ENCODE data around the gene ASS1. TPM values are rescaled to one million over a fixed set of nuclear protein-coding genes. Genes with fewer than 3 reads are reported as not detected.
A peak's percentile ranks its signal among the peaks of the same experiment; 100 is the strongest.
"Not testable (repeated sequence)": the region's sequence is repeated elsewhere in the genome, so short reads cannot be mapped to it uniquely, and the experiment has no call there.

Gene ASS1
- 1 to 10 TPM; 3.3 to 3.9 TPM for total RNA-seq

- Mint-ChIP-seq H3K27me3 (peaks cover 24% of the 10 kb centered on the region), H3K4me3 (no peak within 1 kb of the TSS), H3K36me3 (ENCODE audit: low read depth) (no peaks in the 10 kb centered on the region), H3K27ac (no peak within 1 kb of the TSS), H3K9me3 (peaks cover 11% of the 10 kb centered on the region), H3K4me1 (peaks cover 11% of the 10 kb centered on the region)
- POLR2A ChIA-PET, result no interaction called here
- peak; percentile 43 for DNase-seq
- CTCF ChIA-PET, result no interaction called here
These were observed at the start of gene ASS1 for GRCh38 chr9:130444565-130445221. Gene ASS1, plus strand, starts transcription at chr9:130444961. Its CDS starts 7,268 bp downstream, at chr9:130452229.

- Mint-ChIP-seq H3K4me3 (no peak overlapping the region), H3K27ac (no peak overlapping the region), H3K4me1 (no peaks in the 10 kb centered on the region), H3K36me3 (ENCODE audit: low read depth) (no peaks in the 10 kb centered on the region), H3K9me3 (no peaks in the 10 kb centered on the region), H3K27me3 (no peaks in the 10 kb centered on the region)
- ChIA-PET CTCF (interaction anchor here (1.1 kb wide), 1 partner anchor 25 kb away, joined by 3 read pairs; no protein-coding TSS in a partner anchor), POLR2A (no interaction called here)
- no peak for DNase-seq
These were observed 48.8 kb upstream of the ASS1 start for GRCh38 chr9:130395810-130396435.

GRCh38 chr9:130396581-130396980, 48.2 kb upstream of the ASS1 start:
- no peaks in the 10 kb centered on the region for H3K27me3 Mint-ChIP-seq
- H3K27ac Mint-ChIP-seq, result no peak overlapping the region
- no peaks in the 10 kb centered on the region for H3K36me3 Mint-ChIP-seq (ENCODE audit: low read depth)
- no peaks in the 10 kb centered on the region for H3K4me1 Mint-ChIP-seq
- H3K9me3 Mint-ChIP-seq, result no peaks in the 10 kb centered on the region
- H3K4me3 Mint-ChIP-seq, result no peak overlapping the region
- ChIA-PET POLR2A (no interaction called here), CTCF (no interaction called here)
- no peak for DNase-seq

- H3K4me1 Mint-ChIP-seq, result no peaks in the 10 kb centered on the region
- H3K4me3 Mint-ChIP-seq, result no peak overlapping the region
- DNase-seq, result no peak
- H3K36me3 Mint-ChIP-seq (ENCODE audit: low read depth), result no peaks in the 10 kb centered on the region
- ChIA-PET CTCF (interaction anchor here (0.6 kb wide), 1 partner anchor 647 kb away, joined by 3 read pairs; no protein-coding TSS in a partner anchor), POLR2A (no interaction called here)
- H3K27ac Mint-ChIP-seq, result no peak overlapping the region
- H3K9me3 Mint-ChIP-seq, result no peaks in the 10 kb centered on the region
- no peaks in the 10 kb centered on the region for H3K27me3 Mint-ChIP-seq
These were observed 46.1 kb upstream of the ASS1 start for GRCh38 chr9:130398487-130399240.

- Mint-ChIP-seq H3K4me3 (no peak overlapping the region), H3K9me3 (no peaks in the 10 kb centered on the region), H3K27me3 (no peaks in the 10 kb centered on the region), H3K36me3 (ENCODE audit: low read depth) (no peaks in the 10 kb centered on the region), H3K27ac (no peak overlapping the region), H3K4me1 (no peaks in the 10 kb centered on the region)
- CTCF ChIA-PET, result no interaction called here
- POLR2A ChIA-PET, result no interaction called here
- DNase-seq, result no peak
These were observed 45.0 kb upstream of the ASS1 start for GRCh38 chr9:130399768-130400167.

- no peaks in the 10 kb centered on the region for H3K9me3 Mint-ChIP-seq
- H3K27ac Mint-ChIP-seq, result no peak overlapping the region
- H3K4me3 Mint-ChIP-seq, result no peak overlapping the region
- H3K27me3 Mint-ChIP-seq, result no peaks in the 10 kb centered on the region
- H3K36me3 Mint-ChIP-seq (ENCODE audit: low read depth), result no peaks in the 10 kb centered on the region
- ChIA-PET POLR2A (no interaction called here), CTCF (no interaction called here)
- no peaks in the 10 kb centered on the region for H3K4me1 Mint-ChIP-seq
- DNase-seq, result no peak
These were observed 43.9 kb upstream of the ASS1 start for GRCh38 chr9:130400870-130401269.

GRCh38 chr9:130401742-130402141, 43.0 kb upstream of the ASS1 start:
- POLR2A ChIA-PET; CTCF ChIA-PET; H3K9me3 Mint-ChIP-seq; H3K27me3 Mint-ChIP-seq; H3K4me3 Mint-ChIP-seq; H3K36me3 Mint-ChIP-seq (ENCODE audit: low read depth); DNase-seq; H3K27ac Mint-ChIP-seq; H3K4me1 Mint-ChIP-seq: not testable (repeated sequence)

GRCh38 chr9:130402243-130402642, 42.5 kb upstream of the ASS1 start:
- Mint-ChIP-seq H3K9me3 (no peaks in the 10 kb centered on the region), H3K4me1 (no peaks in the 10 kb centered on the region), H3K4me3 (no peak overlapping the region), H3K27ac (no peak overlapping the region), H3K27me3 (no peaks in the 10 kb centered on the region), H3K36me3 (ENCODE audit: low read depth) (no peaks in the 10 kb centered on the region)
- ChIA-PET POLR2A (no interaction called here), CTCF (no interaction called here)
- no peak for DNase-seq

GRCh38 chr9:130402645-130403440, 41.9 kb upstream of the ASS1 start:
- Mint-ChIP-seq H3K4me3 (no peak overlapping the region), H3K36me3 (ENCODE audit: low read depth) (no peaks in the 10 kb centered on the region), H3K27ac (no peak overlapping the region), H3K4me1 (no peaks in the 10 kb centered on the region), H3K27me3 (no peaks in the 10 kb centered on the region), H3K9me3 (no peaks in the 10 kb centered on the region)
- no peak for DNase-seq
- POLR2A ChIA-PET, result no interaction called here
- CTCF ChIA-PET, result no interaction called here

GRCh38 chr9:130405657-130406257, 39.0 kb upstream of the ASS1 start:
- CTCF ChIA-PET, result no interaction called here
- Mint-ChIP-seq H3K27me3 (no peaks in the 10 kb centered on the region), H3K4me1 (no peaks in the 10 kb centered on the region), H3K9me3 (no peaks in the 10 kb centered on the region), H3K27ac (peak overlapping the region; percentile 25), H3K4me3 (no peak overlapping the region), H3K36me3 (ENCODE audit: low read depth) (no peaks in the 10 kb centered on the region)
- DNase-seq, result no peak
- POLR2A ChIA-PET, result no interaction called here

GRCh38 chr9:130406278-130406895, 38.4 kb upstream of the ASS1 start:
- no peaks in the 10 kb centered on the region for H3K4me1 Mint-ChIP-seq
- no peaks in the 10 kb centered on the region for H3K36me3 Mint-ChIP-seq (ENCODE audit: low read depth)
- CTCF ChIA-PET, result no interaction called here
- H3K9me3 Mint-ChIP-seq, result no peaks in the 10 kb centered on the region
- DNase-seq, result no peak
- POLR2A ChIA-PET, result no interaction called here
- H3K27me3 Mint-ChIP-seq, result no peaks in the 10 kb centered on the region
- no peak overlapping the region for H3K4me3 Mint-ChIP-seq
- no peak overlapping the region for H3K27ac Mint-ChIP-seq

- CTCF ChIA-PET, result no interaction called here
- no peaks in the 10 kb centered on the region for H3K36me3 Mint-ChIP-seq (ENCODE audit: low read depth)
- POLR2A ChIA-PET, result no interaction called here
- peaks cover 5% of the 10 kb centered on the region for H3K27me3 Mint-ChIP-seq
- no peaks in the 10 kb centered on the region for H3K4me1 Mint-ChIP-seq
- no peak for DNase-seq
- H3K9me3 Mint-ChIP-seq, result no peaks in the 10 kb centered on the region
- no peak overlapping the region for H3K4me3 Mint-ChIP-seq
- H3K27ac Mint-ChIP-seq, result no peak overlapping the region
These were observed 36.7 kb upstream of the ASS1 start for GRCh38 chr9:130407916-130408663.

Data from activated CD4-positive, alpha-beta T cell treated with anti-CD3 and anti-CD28 coated beads, Interleukin-2, amount 10 ng/mL, durations not matched to agents 7 days and 5 days (primary cell).